Body of pancreas (tissue), 4 donors: ENCODE data around the gene ITPRIPL1. TPM values are rescaled to one million over a fixed set of nuclear protein-coding genes. Genes with fewer than 3 reads are reported as not detected.

ENCODE experiments used
- ATAC-seq: fragments of 150-250 bp; one replicate; pipeline ENCODE4 v1.9.1; 2016
- DNase-seq, 4 donors: peaks; one replicate each; pipeline ENCODE4 v3.0.0-alpha.2; 2019
- H3K27ac ChIP-seq, 4 donors: fragments of 200-600 bp; sonication (generic); 1 replicate in 3 of 4; 2 replicates in 1 of 4; pipeline versions ENCODE4 v1.5.1 to v1.6.1; 2016 to 2019; ENCODE audit warnings: mild to moderate bottlenecking in 1 of 4, mixed read lengths in 1 of 4, moderate library complexity in 1 of 4
- H3K27me3 ChIP-seq, 2 donors: fragments of 200-600 bp; sonication (generic); one replicate each; pipeline ENCODE4 v1.6.0; 2016; ENCODE audit warnings: mild to moderate bottlenecking in 1 of 2
- H3K36me3 ChIP-seq, 2 donors: fragments of 200-600 bp; sonication (generic); replicated peaks in 1 of 2; 2 replicates each; pipeline ENCODE4 v1.5.1; 2016; ENCODE audit warnings: low read depth in 2 of 2; ENCODE audit not compliant: insufficient read depth in 1 of 2
- H3K4me1 ChIP-seq: fragments of 200-600 bp; sonication (generic); one replicate; pipeline ENCODE4 v1.6.0; 2016
- H3K4me3 ChIP-seq, 2 donors: fragments of 200-600 bp; sonication (generic); 1 replicate in 1 of 2; 2 replicates in 1 of 2; pipeline ENCODE4 v1.5.1; 2016 to 2019
- H3K9me3 ChIP-seq, 3 donors: fragments of 200-600 bp; sonication (generic); 1 replicate in 2 of 3; 2 replicates in 1 of 3; pipeline ENCODE4 v1.5.1; 2016
- CTCF ChIP-seq, 7 experiments: fragments of 450-650 bp in 4 of 7; fragments of 200-600 bp in 3 of 7; sonication (generic) in 3 of 7; IDR thresholded peaks; one replicate each; pipeline ENCODE4 v1.5.1; 2016 to 2019; ENCODE audit warnings: antibody characterized with exemption in 7 of 7
- POLR2A ChIP-seq, 3 donors: fragments of 450-650 bp; IDR thresholded peaks; one replicate each; pipeline ENCODE4 v1.6.1; 2016; ENCODE audit warnings: antibody characterized with exemption in 3 of 3, mild to moderate bottlenecking in 2 of 3
- WGBS, 2 donors: methylation state at CpG; one replicate each; pipeline ENCODE4 v1.1.5; 2017; 5-methylcytosine and 5-hydroxymethylcytosine counted together
- intact Hi-C: fragments of 100-400 bp; cut with DNase I; formaldehyde crosslinking; loops from one replicate; pipeline ENCODE4 v1.15.1; 2023
- total RNA-seq, 2 donors: library from RNA; depleted of rRNA; stranded (reverse); fragments of >200 nt; gene quantifications; one replicate each; pipeline ENCODE4 v1.1.0, GENCODE V29; 2016

The ITPRIPL1 gene
- total RNA-seq, 2 donors from 2014 or later: 0.33 to 1.8 TPM

GRCh38 chr2:96353606-96354101, 28.5 kb downstream of the ITPRIPL1 start:
- H3K9me3 ChIP-seq: no peaks in the 10 kb centered on the region
- no peaks in the 10 kb centered on the region for H3K27me3 ChIP-seq
- intact Hi-C loops: no loop called here
- H3K4me3 ChIP-seq: no peak overlapping the region
- ATAC-seq (no peak), DNase-seq (no peak)
- H3K4me1 ChIP-seq: no peaks in the 10 kb centered on the region
- WGBS, 2 donors: 79 to 83% methylated on average over 4 of the region's 4 CpGs
- H3K36me3 ChIP-seq: no peaks in the 10 kb centered on the region
- no peak overlapping the region for H3K27ac ChIP-seq
- TF ChIP-seq POLR2A (IDR thresholded peaks at IDR 0.05) (no peak), CTCF (IDR thresholded peaks at IDR 0.05) (no peak)

- Histone ChIP-seq H3K36me3 (no peaks in the 10 kb centered on the region), H3K27me3 (no peaks in the 10 kb centered on the region), H3K4me1 (no peaks in the 10 kb centered on the region), H3K9me3 (no peaks in the 10 kb centered on the region), H3K4me3 (no peak overlapping the region), H3K27ac (no peak overlapping the region)
- ATAC-seq: no peak
- TF ChIP-seq POLR2A (IDR thresholded peaks at IDR 0.05): no peak
- TF ChIP-seq CTCF (IDR thresholded peaks at IDR 0.05): no peak
- DNase-seq: no peak
- 84 to 86% methylated on average over 4 of the region's 4 CpGs for WGBS, 2 donors
- intact Hi-C loops: no loop called here
These were observed 29.4 kb downstream of the ITPRIPL1 start for GRCh38 chr2:96354492-96354891.

- intact Hi-C loops: no loop called here
- Histone ChIP-seq H3K4me1 (no peaks in the 10 kb centered on the region), H3K4me3 (no peak overlapping the region), H3K36me3 (no peaks in the 10 kb centered on the region), H3K9me3 (no peaks in the 10 kb centered on the region), H3K27me3 (no peaks in the 10 kb centered on the region), H3K27ac (no peak overlapping the region)
- 73 to 76% methylated on average over 6 of the region's 6 CpGs for WGBS, 2 donors
- DNase-seq (no peak), ATAC-seq (no peak)
- TF ChIP-seq POLR2A (IDR thresholded peaks at IDR 0.05) (no peak), CTCF (IDR thresholded peaks at IDR 0.05) (no peak)
These were observed 31.8 kb downstream of the ITPRIPL1 start for GRCh38 chr2:96356889-96357288.

GRCh38 chr2:96359310-96359709, 34.2 kb downstream of the ITPRIPL1 start:
- Histone ChIP-seq H3K4me3 (no peak overlapping the region), H3K27ac (no peak overlapping the region), H3K27me3 (no peaks in the 10 kb centered on the region), H3K4me1 (no peaks in the 10 kb centered on the region), H3K9me3 (no peaks in the 10 kb centered on the region), H3K36me3 (no peaks in the 10 kb centered on the region)
- 50 to 69% methylated on average over 2 of the region's 2 CpGs for WGBS, 2 donors
- peak; percentile 25 to 57 (median 46) for DNase-seq
- TF ChIP-seq POLR2A (IDR thresholded peaks at IDR 0.05) (no peak), CTCF (IDR thresholded peaks at IDR 0.05) (peak in 5 of 7 experiments; percentile 18 to 36 (median 31))
- peak; percentile 52 for ATAC-seq
- intact Hi-C loops: no loop called here

GRCh38 chr2:96359866-96360265, 34.7 kb downstream of the ITPRIPL1 start:
- intact Hi-C loops: no loop called here
- Histone ChIP-seq H3K4me1 (no peaks in the 10 kb centered on the region), H3K27me3 (no peaks in the 10 kb centered on the region), H3K27ac (no peak overlapping the region), H3K36me3 (no peaks in the 10 kb centered on the region), H3K4me3 (no peak overlapping the region), H3K9me3 (no peaks in the 10 kb centered on the region)
- no peak for TF ChIP-seq CTCF (IDR thresholded peaks at IDR 0.05)
- no peak for TF ChIP-seq POLR2A (IDR thresholded peaks at IDR 0.05)
- no peak for ATAC-seq
- 61 to 64% methylated on average over 1 of the region's 1 CpG for WGBS, 2 donors
- no peak for DNase-seq
